NCI-H1694 (cell line): ENCODE results near the gene CXorf49.
A peak's percentile ranks its signal among the peaks of the same experiment; 100 is the strongest.

Source experiments
- DNase-seq: peaks from one replicate; lab custom pipeline; 2025; lab: John Stamatoyannopoulos, UW

The CXorf49 gene

GRCh38 chrX:71671938-71672337 is 46.1 kb downstream of the CXorf49 start:
- no peak for DNase-seq

- no peak for DNase-seq
These were observed 46.9 kb downstream of the CXorf49 start for GRCh38 chrX:71671043-71671780.

GRCh38 chrX:71669947-71670346 is 48.1 kb downstream of the CXorf49 start:
- peak; percentile 13 for DNase-seq

- no peak for DNase-seq
These were observed 48.6 kb downstream of the CXorf49 start for GRCh38 chrX:71669492-71669891.

- DNase-seq, result no peak
These were observed 49.9 kb downstream of the CXorf49 start for GRCh38 chrX:71668248-71668595.

- DNase-seq, result no peak
These were observed 50.5 kb downstream of the CXorf49 start, which contains the start of gene LOC101059915 for GRCh38 chrX:71667328-71668247. LOC101059915 (plus strand) TSS chrX:71667546.

GRCh38 chrX:71666240-71667223 is 51.6 kb downstream of the CXorf49 start:
- DNase-seq, result no peak

GRCh38 chrX:71665747-71666146 is 52.3 kb downstream of the CXorf49 start:
- DNase-seq, result no peak

GRCh38 chrX:71664889-71665491 is 53.1 kb downstream of the CXorf49 start:
- DNase-seq, result no peak
